NCI-H2081 (cell line): ENCODE measurements around the gene ACD.

Source experiments
- DNase-seq, 2 experiments: peaks; one replicate each; lab custom pipeline; 2025; lab: John Stamatoyannopoulos, UW

The ACD gene

GRCh38 chr16:67675999-67676398 lies 15.9 kb upstream of the ACD start:
- no peak for DNase-seq

GRCh38 chr16:67675579-67675935 lies 15.5 kb upstream of the ACD start:
- no peak for DNase-seq

- DNase-seq: peak in 1 of 2 experiments; percentile 2
Measured at GRCh38 chr16:67674851-67675578, 15.0 kb upstream of the ACD start.

GRCh38 chr16:67673712-67674580 lies 13.9 kb upstream of the ACD start:
- DNase-seq: peak; percentile 5 to 60

DNA sequence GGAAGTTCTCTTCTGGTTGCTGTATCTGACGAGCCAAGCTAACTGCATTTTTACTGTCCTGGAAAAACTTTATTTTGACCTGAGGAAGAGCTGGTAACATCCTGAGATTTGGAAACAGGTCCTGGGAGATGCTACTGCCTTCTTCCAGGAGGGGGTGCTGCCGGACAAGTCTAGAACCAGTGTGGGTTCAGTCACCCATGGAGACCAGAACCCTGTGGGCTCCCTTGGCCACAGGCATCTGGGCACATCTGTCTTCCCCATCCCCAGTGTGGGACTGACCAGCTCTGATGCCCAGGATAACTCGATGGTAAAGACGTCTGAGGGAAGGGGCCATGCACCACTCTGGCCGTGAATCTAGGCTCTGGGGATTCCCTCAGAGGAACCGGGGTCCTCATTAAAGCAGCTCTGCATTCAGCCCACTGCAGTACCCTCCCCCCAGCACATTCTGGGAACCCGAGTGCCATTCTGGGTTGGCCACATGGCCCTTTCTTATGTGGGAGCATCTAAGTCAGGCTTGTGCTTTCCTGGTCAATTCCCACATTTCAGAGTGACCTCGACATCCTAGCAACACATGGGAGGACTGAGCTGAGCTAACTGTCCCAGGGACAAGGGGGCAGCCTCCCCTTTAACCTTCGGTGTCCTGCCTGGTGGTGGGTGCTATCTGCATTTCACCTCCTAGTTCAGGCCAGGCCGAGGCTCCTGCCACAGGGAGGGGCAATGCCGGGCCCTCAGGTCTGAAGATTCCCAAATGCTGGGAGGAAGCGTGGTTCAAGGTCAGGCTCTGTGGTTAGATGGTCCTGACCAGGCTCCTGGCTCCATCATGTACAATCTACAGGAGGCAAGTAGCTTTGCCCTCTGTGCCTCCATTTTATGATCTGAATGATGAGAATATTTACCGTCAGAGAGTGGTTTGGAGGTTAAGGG lies 12.9 kb upstream of the ACD start:
- DNase-seq: peak; percentile 17 to 31

- no peak for DNase-seq
Measured at GRCh38 chr16:67672306-67672705, 12.2 kb upstream of the ACD start.

DNA sequence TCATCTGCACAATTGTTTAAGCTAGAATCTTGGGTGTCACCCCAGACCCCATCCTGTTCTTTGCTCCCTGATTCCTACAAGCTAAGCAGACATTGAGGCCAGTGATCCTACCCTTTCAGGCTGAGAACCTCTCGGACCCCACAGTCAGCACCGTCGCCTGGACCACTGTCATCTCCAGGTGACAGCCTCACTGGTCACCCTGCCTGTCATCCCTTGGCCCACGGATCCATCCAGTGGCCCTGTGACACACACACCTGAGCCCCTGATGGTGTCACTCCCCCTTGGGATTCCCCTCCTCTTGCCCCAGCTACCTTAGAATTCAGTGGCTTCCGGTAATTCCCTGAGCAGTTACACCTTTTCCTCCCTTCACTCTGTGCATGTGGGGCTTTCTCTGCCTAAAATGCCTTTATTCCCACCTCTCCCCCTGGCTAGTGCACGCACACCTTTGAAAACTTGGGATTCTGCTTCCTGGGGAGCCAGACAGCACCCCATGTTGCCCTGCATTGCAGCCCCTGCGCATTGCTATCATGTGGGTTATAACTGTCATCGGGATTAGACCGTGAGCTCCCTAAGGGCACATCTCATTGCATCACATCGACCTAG lies 9.5 kb upstream of the ACD start:
- DNase-seq: no peak

GRCh38 chr16:67668495-67669157 lies 8.6 kb upstream of the ACD start:
- no peak for DNase-seq

- peak in 1 of 2 experiments; percentile 9 for DNase-seq
Measured at GRCh38 chr16:67667817-67668494, 7.9 kb upstream of the ACD start.

DNA sequence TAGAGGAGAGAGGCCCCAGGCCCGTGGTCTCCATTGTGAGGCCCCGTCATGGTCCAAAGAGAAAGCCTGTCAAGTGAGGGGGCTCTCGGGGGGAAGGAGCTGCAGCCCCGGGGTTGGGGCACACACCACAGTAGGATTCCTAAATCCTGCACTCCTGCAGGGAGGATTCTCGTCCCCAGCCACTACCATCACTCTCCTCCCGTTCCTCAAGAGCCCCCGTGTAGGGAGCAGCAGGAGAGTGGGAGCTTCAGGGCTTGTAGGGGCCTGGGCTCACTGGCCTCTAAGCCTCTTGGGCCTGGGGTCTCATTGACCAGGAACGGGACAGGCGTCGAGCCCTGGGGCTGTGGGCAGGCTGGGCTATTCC lies 7.4 kb upstream of the ACD start:
- DNase-seq: no peak

- peak; percentile 49 to 67 for DNase-seq
Measured at GRCh38 chr16:67666559-67667452, 6.7 kb upstream of the ACD start, which contains the start of the genes C16orf86 and ENKD1. Gene C16orf86, plus strand, starts transcription at chr16:67666814. Its CDS starts 157 bp downstream, at chr16:67666971. Gene ENKD1, minus strand, starts transcription at chr16:67666750. Its CDS starts 308 bp downstream, at chr16:67666442.

DNA sequence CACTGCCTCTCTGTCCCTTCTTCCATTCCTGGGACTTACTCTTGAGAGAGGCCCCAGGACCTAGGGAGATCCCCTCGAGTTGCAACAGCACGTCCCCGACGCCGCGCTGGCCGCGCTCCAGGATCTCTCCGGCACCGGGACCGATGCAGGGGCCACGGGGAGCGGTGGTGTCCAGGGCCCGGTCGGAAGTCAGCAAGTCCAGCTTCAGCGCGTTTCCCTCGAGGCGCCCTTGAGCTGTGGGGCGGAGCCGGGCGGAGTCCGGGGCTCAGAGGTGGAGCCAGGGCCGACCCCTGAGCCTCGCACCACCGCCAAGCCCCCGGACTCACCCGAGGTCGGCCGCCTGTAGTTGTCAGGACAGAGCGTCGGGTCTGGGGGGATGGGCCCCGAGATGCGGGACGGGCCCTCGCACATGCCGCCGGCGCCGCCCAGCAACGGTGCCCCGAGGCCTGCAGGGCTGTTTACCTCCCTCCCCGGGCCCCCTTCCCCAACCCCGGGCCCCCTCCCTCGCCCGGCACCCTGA lies 6.0 kb upstream of the ACD start:
- peak in 1 of 2 experiments; percentile 2 for DNase-seq

- DNase-seq: no peak
Measured at GRCh38 chr16:67665598-67665997, 5.5 kb upstream of the ACD start.

DNA sequence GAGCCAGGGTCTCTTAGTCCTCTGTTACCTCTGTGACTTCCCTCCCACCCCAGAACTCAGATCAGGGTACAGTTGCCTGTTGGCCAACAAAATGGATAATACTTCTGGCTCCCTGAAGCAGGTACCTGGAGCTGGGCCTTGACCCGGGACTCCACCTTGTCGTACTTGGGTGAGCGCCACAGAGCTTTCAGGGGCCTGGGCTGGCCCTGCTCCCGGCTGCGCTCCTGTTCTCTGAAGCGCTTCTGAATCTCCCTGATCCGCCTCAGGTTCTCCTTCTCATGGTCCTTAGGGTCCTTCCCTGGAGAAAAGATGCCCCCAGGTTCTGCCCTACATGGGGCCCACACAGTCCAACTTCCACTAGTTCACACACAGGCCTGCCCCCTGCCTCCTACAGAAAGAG lies 4.8 kb upstream of the ACD start:
- DNase-seq: no peak

DNA sequence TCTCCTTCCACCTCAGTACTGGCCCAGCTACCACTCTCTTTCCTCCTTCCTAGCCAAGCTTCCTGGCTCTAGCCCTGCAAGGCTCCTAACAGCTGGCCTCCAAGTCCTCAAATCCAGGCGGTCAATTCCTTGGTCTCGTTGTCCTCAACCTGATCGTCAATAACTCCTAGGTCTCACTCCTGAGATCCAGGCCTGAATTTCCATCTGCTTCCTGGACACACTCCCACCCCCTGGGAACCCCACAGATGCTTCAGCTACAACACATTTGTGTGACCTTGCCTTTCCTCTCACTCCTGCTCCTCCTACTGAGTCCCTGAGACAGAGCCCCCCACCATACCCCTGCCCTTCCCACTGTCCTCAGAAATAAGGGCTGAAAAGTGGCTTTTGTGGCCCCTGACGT lies 4.2 kb upstream of the ACD start:
- DNase-seq: no peak

- DNase-seq: no peak
Measured at GRCh38 chr16:67663877-67664222, 3.8 kb upstream of the ACD start.

DNA sequence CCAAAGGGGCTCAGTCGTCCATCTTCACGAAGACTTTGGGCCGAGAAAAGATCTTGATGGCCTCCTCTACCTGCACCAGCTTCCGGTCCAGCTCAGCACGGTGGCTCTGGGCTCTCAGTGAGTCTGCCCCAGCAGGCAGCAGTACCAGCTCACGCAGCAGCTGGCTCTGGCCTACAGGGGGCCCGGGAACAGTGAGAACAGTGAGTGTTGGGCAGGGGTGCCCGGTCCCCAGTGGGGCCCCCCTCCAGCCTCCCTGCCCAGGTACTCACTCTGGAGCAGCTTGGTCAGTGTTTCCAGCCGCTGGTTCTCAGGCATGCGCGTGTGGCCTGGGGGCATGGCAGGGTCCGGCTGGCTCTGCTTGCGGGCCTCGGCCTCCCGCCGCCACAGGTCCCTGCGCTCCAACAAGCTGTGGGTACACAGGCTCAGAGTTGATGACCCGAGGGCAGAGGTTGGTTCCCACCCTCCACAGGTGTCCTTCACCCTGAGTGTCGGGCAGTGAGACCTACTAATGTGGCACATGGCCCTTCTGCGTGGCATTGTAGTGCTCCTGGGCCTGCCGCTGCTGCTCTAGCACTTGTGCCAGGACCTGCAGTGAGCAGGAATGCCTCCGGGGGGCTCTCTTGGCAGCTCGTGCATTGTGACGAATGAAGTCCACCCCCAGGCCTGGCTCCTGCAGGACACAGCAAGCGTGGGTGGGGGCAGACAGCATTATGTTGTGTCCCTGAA lies 3.3 kb upstream of the ACD start:
- peak; percentile 17 to 20 for DNase-seq

DNA sequence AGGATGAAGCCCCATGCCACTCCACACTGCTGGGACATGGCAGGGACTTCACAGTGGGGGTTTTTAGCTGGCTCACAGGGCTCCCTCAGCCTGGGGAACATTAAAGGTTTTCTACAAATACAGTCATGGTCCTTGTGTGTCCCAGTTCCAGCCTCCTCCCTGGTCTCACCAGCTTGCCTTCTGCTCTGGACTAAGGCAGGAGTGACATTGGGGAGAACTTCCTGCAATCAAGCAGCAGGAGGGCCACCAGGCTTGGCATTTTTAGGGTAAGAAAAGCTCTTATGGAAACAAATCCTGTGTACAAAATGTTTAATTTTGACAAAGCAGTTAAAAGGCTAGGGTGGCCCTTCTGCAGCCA lies 2.6 kb upstream of the ACD start:
- DNase-seq: no peak
